Left ventricle myocardium superior (tissue), 1 donor: ENCODE results near the gene ASCL3. TPM values are rescaled to one million over a fixed set of nuclear protein-coding genes. Genes with fewer than 3 reads are reported as not detected.
"Not testable (repeated sequence)": the region's sequence is repeated elsewhere in the genome, so short reads cannot be mapped to it uniquely, and the experiment has no call there.

Source experiments
- ATAC-seq: fragments of 200-7000 bp; cut with Tn5 transposase; one replicate; pipeline ENCODE4 v1.9.1; 2020; ENCODE audit warnings: mild to moderate bottlenecking, moderate library complexity
- DNase-seq: peaks from one replicate; pipeline ENCODE4 v3.0.0-alpha.2; 2020
- intact Hi-C: fragments of 100-400 bp; cut with micrococcal nuclease; formaldehyde crosslinking; loops from one replicate; pipeline ENCODE4 v1.11.0; 2022
- total RNA-seq: library from RNA; stranded (reverse); fragmentation: NEBNext Ultra II Directional; extraction: Animal tissue kit (Norgen Biotek cat#: 25700); gene quantifications from one replicate; pipeline ENCODE4 v1.2.1, GENCODE V29; 2021
- donor health status: DM: no; HTN: yes; CAD: no; lungs with severe emphysema.

ASCL3 gene
- total RNA-seq, 1 donor from 2014 or later: not detected

- ATAC-seq (peak; percentile 68), DNase-seq (peak; percentile 50)
- intact Hi-C loops: loop anchor here (10.0 kb wide), 1 partner anchor 102 kb away; a partner anchor contains a TSS
Observed at GRCh38 chr11:8917157-8917825, 25.5 kb downstream of the ASCL3 start.

GRCh38 chr11:8914661-8915018, 28.2 kb downstream of the ASCL3 start:
- intact Hi-C loops: loop anchor here (10.0 kb wide), 1 partner anchor 100 kb away; a partner anchor contains a TSS
- ATAC-seq (no peak), DNase-seq (no peak)

- peak; percentile 44 for DNase-seq
- intact Hi-C loops: loop anchor here (10.0 kb wide), 1 partner anchor 99 kb away; a partner anchor contains a TSS
- ATAC-seq: no peak
Observed at GRCh38 chr11:8913961-8914660, 28.7 kb downstream of the ASCL3 start.

GRCh38 chr11:8911029-8911823, 31.6 kb downstream of the ASCL3 start, which contains the start of gene AKIP1:
TSS of gene AKIP1 (plus strand) at chr11:8911189. CDS start at chr11:8911450, 261 bp downstream.
- peak; percentile 98 for DNase-seq

GRCh38 chr11:8910649-8911026, 32.2 kb downstream of the ASCL3 start:
- no peak for DNase-seq
- intact Hi-C loops: loop anchor here (10.0 kb wide), 1 partner anchor 96 kb away; a partner anchor contains a TSS
- peak; percentile 5 for ATAC-seq

More at GRCh38 chr11:8911029-8911823, 31.6 kb downstream of the ASCL3 start, which contains the start of gene AKIP1:
- peak; percentile 96 for ATAC-seq
- intact Hi-C loops: loop anchor here (10.0 kb wide), 1 partner anchor 96 kb away; a partner anchor contains a TSS

- ATAC-seq: no peak
- intact Hi-C loops: no loop called here
- no peak for DNase-seq
Observed at GRCh38 chr11:8908099-8908498, 34.7 kb downstream of the ASCL3 start.

- no peak for ATAC-seq
- no peak for DNase-seq
- intact Hi-C loops: no loop called here
Observed at GRCh38 chr11:8907116-8907515, 35.7 kb downstream of the ASCL3 start.

GRCh38 chr11:8905528-8906165, 37.2 kb downstream of the ASCL3 start:
- intact Hi-C loops: no loop called here
- ATAC-seq: peak; percentile 45
- no peak for DNase-seq

- intact Hi-C loops: no loop called here
- no peak for ATAC-seq
- DNase-seq: no peak
Observed at GRCh38 chr11:8899119-8899753, 43.6 kb downstream of the ASCL3 start.

- ATAC-seq, DNase-seq, intact Hi-C loops: not testable (repeated sequence)
Observed at GRCh38 chr11:8891185-8891584, 51.6 kb downstream of the ASCL3 start.

Other genes starting within 250 kb of the ASCL3 start
- 24.8 TPM for gene AKIP1, start 31.8 kb downstream of the ASCL3 start, total RNA-seq
- not detected for gene C11orf16, start 10.1 kb downstream of the ASCL3 start, total RNA-seq
- 43.5 TPM for gene TMEM9B, start 21.4 kb upstream of the ASCL3 start, total RNA-seq
- gene NRIP3, start 61.0 kb upstream of the ASCL3 start, total RNA-seq: 1.2 TPM
- gene SCUBE2, start 148.6 kb upstream of the ASCL3 start, total RNA-seq: 0.89 TPM